Neural crest cell (in vitro differentiated cells): ENCODE results near the gene ZC3H13. TPM values are rescaled to one million over a fixed set of nuclear protein-coding genes. Genes with fewer than 3 reads are reported as not detected.

ENCODE experiments used
- DNase-seq: peaks from one replicate; pipeline ENCODE4 v3.0.0; 2021; ENCODE audit warnings: low read depth, mixed read lengths, low spot score
- H3K27ac Mint-ChIP-seq: one replicate; pipeline ENCODE4 v1.8.0; 2021; ENCODE audit warnings: mild to moderate bottlenecking, mixed read lengths; ENCODE audit not compliant: unreplicated experiment
- H3K27me3 Mint-ChIP-seq: 2 replicates; pipeline ENCODE4 v1.8.0; 2021; ENCODE audit warnings: low read depth, mild to moderate bottlenecking, mixed read lengths
- H3K36me3 Mint-ChIP-seq: 2 replicates; pipeline ENCODE4 v1.8.0; 2021; ENCODE audit warnings: low read depth, mild to moderate bottlenecking, mixed read lengths
- H3K4me1 Mint-ChIP-seq: 2 replicates; pipeline ENCODE4 v1.8.0; 2021; ENCODE audit warnings: mixed read lengths
- H3K4me3 Mint-ChIP-seq: one replicate; pipeline ENCODE4 v1.8.0; 2021; ENCODE audit warnings: mild to moderate bottlenecking, mixed read lengths
- H3K9me3 Mint-ChIP-seq: 2 replicates; pipeline ENCODE4 v1.8.0; 2021; ENCODE audit warnings: mixed read lengths
- CTCF ChIP-seq: fragments of 200-600 bp; sonication (generic); conservative IDR thresholded peaks from 2 replicates; pipeline ENCODE4 v1.5.0; 2021; ENCODE audit warnings: antibody characterized with exemption, mild to moderate bottlenecking
- total RNA-seq: library from RNA; stranded (reverse); gene quantifications from 2 replicates; pipeline ENCODE4 v1.2.1, GENCODE V29; 2021

The ZC3H13 gene
- total RNA-seq, 1 donor from 2014 or later, result 103 TPM

GRCh38 chr13:46025157-46025556 is 27.4 kb downstream of the ZC3H13 start:
- peaks cover 7% of the 10 kb centered on the region for H3K9me3 Mint-ChIP-seq
- H3K27ac Mint-ChIP-seq, result no peak overlapping the region
- no peak overlapping the region for H3K4me3 Mint-ChIP-seq
- no peak for TF ChIP-seq CTCF
- H3K36me3 Mint-ChIP-seq, result peaks cover 26% of the 10 kb centered on the region
- DNase-seq, result no peak
- no peaks in the 10 kb centered on the region for H3K27me3 Mint-ChIP-seq
- H3K4me1 Mint-ChIP-seq, result peaks cover 4% of the 10 kb centered on the region

- TF ChIP-seq CTCF, result no peak
- Mint-ChIP-seq H3K4me1 (no peaks in the 10 kb centered on the region), H3K27ac (no peak overlapping the region), H3K9me3 (no peaks in the 10 kb centered on the region), H3K27me3 (no peaks in the 10 kb centered on the region), H3K4me3 (no peak overlapping the region), H3K36me3 (peaks cover 3% of the 10 kb centered on the region)
- no peak for DNase-seq
Observed at GRCh38 chr13:46022481-46022880, 30.1 kb downstream of the ZC3H13 start.

GRCh38 chr13:46016216-46016615 is 36.3 kb downstream of the ZC3H13 start:
- peaks cover 9% of the 10 kb centered on the region for H3K36me3 Mint-ChIP-seq
- H3K4me3 Mint-ChIP-seq, result no peak overlapping the region
- no peak for TF ChIP-seq CTCF
- H3K27ac Mint-ChIP-seq, result no peak overlapping the region
- no peaks in the 10 kb centered on the region for H3K27me3 Mint-ChIP-seq
- no peak for DNase-seq
- no peaks in the 10 kb centered on the region for H3K9me3 Mint-ChIP-seq
- no peaks in the 10 kb centered on the region for H3K4me1 Mint-ChIP-seq

- Mint-ChIP-seq H3K27me3 (no peaks in the 10 kb centered on the region), H3K4me1 (no peaks in the 10 kb centered on the region), H3K27ac (no peak overlapping the region), H3K36me3 (peaks cover 9% of the 10 kb centered on the region), H3K9me3 (no peaks in the 10 kb centered on the region), H3K4me3 (no peak overlapping the region)
- no peak for TF ChIP-seq CTCF
- no peak for DNase-seq
Observed at GRCh38 chr13:46015366-46015765, 37.2 kb downstream of the ZC3H13 start.

- Mint-ChIP-seq H3K36me3 (peaks cover 11% of the 10 kb centered on the region), H3K4me1 (no peaks in the 10 kb centered on the region), H3K9me3 (no peaks in the 10 kb centered on the region), H3K4me3 (no peak overlapping the region), H3K27me3 (no peaks in the 10 kb centered on the region), H3K27ac (no peak overlapping the region)
- TF ChIP-seq CTCF, result no peak
- no peak for DNase-seq
Observed at GRCh38 chr13:46012404-46012803, 40.1 kb downstream of the ZC3H13 start.

- peaks cover 6% of the 10 kb centered on the region for H3K36me3 Mint-ChIP-seq
- H3K4me1 Mint-ChIP-seq, result no peaks in the 10 kb centered on the region
- TF ChIP-seq CTCF, result peak; percentile 58
- no peaks in the 10 kb centered on the region for H3K9me3 Mint-ChIP-seq
- no peak overlapping the region for H3K4me3 Mint-ChIP-seq
- DNase-seq, result no peak
- no peaks in the 10 kb centered on the region for H3K27me3 Mint-ChIP-seq
- H3K27ac Mint-ChIP-seq, result no peak overlapping the region
Observed at GRCh38 chr13:46010148-46010547, 42.4 kb downstream of the ZC3H13 start.
